ENCODE measurements around the gene HAND2.
A peak's percentile ranks its signal among the peaks of the same experiment; 100 is the strongest.

HAND2 gene

GRCh38 chr4:173529477-173530325, at the start of gene HAND2:
TSS of gene HAND2 (minus strand) at chr4:173530229. CDS start at chr4:173529289, 940 bp downstream.
- peak; percentile 17 for DNase-seq

DNA sequence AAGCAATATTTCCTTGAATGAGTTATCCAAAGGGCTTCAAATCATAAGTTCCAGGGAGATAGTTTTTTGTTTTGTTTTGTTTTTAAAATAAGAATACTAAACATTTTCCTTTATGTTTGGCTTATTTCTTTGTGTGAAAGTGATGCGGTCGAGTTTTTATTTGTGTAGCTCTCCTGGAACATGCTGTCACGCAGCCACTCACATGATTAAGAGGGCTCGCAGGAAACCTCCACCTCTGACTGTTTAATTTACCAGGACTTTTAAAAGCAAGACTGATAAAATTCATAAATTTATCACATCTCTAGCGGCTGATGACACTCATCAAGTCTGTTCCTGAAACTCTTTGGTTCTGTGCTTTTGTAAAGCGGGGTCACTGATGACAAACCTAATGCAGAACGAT, 48.9 kb upstream of the HAND2 start:
- no peak for DNase-seq

DNA sequence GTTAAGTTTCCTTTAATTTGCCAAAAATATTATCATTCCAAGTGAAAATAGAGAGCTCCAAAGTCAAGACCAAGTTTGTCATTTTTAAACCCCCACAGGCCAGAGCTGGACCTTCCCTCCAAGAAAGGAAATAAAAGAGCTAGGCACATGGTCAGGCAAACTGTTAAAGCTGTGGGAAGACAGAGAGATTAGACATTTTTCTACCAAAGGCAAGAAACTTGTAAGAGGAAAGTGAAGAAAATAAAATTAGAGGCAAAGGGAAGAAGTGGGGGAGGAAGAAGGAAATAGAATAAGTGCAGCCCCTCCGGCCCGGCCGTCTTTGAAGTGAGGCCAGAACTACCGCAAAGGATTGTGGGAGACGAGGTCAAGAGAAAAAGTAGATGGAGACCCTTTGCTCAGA, 47.9 kb upstream of the HAND2 start:
- no peak for DNase-seq

DNA sequence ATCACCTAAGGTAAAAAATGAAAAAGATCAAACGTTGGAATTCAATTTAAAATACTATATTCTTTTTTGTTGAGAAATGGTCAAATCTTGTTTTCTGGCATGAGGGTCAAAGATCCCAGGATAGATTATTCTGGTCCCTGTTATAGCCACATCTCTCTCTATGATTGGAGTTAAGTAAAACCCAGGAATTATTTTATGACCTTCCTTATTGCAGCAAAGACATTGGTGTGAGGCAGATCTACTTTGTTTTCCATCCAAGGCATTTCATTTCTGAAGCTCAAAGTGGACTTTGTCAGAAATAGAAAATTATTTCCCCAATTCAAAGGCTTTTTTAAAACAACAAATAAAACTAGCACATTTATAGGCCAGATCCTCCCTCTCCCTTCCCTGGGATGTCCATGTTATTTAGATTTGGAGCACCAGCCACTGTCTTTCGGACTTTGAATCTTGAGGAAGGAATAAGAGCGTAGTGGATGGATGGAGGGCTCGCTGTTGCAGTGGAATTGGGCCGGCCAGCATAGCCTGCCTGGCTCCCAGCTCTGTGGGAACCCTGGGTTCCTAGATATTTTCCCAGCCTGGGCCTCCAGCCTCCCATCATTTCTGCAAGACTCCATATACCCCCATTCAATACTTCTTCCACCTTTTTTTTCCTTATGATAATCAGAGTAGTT, 45.6 kb upstream of the HAND2 start:
- DNase-seq: no peak

DNA sequence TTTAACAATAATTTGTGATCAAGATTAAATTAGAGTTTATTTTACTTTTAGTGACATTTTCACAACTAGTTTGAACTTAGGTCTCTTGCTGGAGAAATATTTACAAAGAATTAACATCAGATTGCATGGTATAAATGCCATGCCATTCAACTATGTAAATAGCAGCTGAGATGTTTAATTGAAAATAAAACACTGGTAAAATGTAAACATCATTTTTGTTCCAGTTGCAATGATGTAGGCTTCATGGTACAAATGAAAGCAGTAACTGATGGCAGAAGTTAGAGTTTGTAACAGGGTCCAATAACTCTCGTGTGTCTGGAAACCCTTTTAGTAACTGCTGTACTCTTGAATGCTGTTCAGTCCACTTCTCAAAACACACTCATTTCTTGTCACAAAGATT, 43.7 kb upstream of the HAND2 start:
- no peak for DNase-seq

DNA sequence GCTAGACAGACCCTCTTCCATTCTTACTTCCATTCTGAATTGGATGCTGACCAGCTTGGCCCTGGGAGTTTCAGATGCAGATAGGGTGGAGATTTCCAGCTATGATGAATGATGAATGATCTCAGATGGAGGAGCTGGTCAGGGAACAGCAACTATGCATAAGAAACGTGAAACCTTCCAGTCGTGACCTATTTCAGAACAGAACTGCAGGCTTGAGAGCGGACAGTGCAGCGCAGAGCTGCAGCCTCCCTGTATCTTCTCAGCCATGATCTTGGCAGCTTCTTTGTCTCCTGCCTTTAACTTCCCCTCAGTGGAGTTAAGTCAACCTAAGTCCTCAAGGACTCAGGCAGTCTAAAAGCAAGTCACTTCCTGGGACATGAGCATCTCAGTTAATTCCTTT, 43.3 kb upstream of the HAND2 start:
- no peak for DNase-seq

DNA sequence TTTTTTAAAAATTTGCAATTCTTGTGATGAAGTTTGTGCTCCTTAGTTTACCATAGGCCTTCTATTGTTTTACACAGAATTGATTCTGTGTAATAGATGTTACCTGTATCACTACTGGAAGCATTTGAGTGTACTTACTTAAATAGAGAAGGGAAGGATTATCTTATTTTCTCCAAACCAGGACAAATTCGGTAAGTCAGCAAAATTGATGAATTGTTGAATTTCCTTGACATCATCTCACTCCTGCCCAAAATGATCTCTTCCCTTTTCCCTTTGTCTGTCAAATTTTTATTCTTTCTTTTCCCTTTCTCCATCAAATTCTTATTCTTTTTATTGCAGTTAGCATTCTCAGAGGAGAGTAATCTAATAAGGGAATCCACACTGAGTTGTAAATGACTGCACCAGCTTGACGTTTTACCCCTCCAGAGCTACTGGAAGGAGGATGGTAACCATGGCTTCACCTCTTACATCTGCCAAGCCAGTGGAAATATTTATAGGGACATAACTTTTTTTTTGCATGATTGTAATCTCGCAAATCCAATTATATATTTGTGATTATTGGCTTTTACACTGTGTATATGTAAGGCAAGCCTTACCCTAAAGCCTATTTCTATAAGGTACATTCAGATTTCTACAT, 42.6 kb upstream of the HAND2 start:
- no peak for DNase-seq

DNA sequence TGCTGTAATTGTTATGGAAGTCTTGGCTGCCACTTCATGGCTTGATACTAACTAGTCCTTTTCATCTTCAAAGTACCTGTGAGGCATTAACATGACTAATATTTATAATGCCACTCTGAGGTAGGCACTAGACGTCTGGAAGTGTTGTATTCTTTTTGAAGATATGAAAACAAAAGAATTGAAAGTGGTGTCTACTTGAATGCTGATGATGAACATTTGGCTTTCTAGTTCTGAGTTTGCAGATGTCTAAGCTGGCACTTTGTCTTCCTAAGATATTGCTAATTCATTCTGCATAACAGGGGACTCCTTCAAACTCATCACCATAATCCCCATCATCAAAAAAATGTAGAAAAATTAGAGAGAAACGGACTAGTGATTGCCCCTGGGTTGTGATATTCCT, 41.6 kb upstream of the HAND2 start:
- DNase-seq: no peak

DNA sequence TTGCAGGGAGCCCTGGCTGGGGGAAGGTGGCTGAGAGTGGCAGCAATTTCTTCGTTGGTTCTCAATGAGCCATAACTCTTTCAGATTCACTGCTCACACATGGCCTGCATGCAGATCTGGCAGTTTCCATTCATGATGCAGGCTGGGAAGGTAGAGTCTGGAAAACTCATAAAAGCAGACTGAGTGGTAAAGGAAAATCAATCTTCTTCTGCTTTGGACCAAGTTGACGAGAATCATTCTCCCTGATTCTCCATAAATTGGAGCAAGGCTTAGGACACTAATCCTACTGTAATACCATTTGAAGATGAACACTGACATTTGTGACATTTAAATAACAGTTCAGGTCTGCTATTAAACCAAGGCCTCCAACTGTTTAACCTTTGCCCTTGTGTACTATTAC, 35.3 kb upstream of the HAND2 start:
- DNase-seq: no peak

GRCh38 chr4:173564461-173564860, 34.4 kb upstream of the HAND2 start:
- no peak for DNase-seq

- DNase-seq: no peak
These were observed 30.9 kb upstream of the HAND2 start for GRCh38 chr4:173560896-173561295.

GRCh38 chr4:173556398-173557131, 26.5 kb upstream of the HAND2 start:
- DNase-seq: no peak

GRCh38 chr4:173547889-173548288, 17.9 kb upstream of the HAND2 start:
- peak; percentile 16 for DNase-seq

DNA sequence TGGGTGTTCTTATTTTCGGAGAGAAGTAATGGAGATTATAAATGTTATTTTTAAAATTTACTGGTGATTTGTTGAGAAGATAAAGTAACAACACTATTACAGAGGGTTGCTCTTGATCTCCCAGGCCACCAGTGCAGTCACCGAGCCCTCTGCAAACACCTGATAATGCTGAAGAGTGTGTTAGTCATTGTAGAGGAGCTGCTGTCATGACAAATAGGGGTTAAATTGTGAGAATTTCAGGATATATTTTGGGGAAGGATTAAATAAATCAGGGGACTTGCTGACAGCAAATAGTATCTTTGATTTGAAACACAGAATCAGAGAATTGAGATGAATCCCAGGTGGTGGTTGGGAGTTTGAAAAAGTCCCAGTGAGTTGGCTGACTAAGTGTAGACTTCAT, 16.7 kb upstream of the HAND2 start:
- DNase-seq: no peak

GRCh38 chr4:173545440-173545839, 15.4 kb upstream of the HAND2 start:
- no peak for DNase-seq

DNA sequence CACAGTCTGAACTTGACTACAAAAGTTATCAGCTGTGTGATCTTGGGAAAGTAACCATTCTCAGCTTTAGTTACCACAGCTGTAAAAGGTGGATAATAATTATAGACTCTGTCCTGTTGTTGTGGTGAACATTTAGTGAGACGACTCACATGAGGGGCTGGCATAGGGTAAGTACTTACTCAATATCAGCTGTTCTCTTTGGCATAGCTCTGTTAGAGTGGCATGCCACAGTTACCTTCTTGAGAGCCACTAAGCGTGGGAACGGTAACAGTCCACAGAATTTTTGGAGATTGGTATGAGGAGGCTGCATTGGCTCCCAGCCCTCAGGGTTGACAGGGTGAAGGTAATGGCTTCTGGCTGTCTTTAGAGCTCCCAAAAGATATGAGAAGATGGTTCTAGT, 13.2 kb upstream of the HAND2 start:
- no peak for DNase-seq

- no peak for DNase-seq
These were observed 10.0 kb upstream of the HAND2 start for GRCh38 chr4:173539986-173540385.

- peak; percentile 1 for DNase-seq
These were observed 8.9 kb upstream of the HAND2 start for GRCh38 chr4:173538909-173539445.

DNA sequence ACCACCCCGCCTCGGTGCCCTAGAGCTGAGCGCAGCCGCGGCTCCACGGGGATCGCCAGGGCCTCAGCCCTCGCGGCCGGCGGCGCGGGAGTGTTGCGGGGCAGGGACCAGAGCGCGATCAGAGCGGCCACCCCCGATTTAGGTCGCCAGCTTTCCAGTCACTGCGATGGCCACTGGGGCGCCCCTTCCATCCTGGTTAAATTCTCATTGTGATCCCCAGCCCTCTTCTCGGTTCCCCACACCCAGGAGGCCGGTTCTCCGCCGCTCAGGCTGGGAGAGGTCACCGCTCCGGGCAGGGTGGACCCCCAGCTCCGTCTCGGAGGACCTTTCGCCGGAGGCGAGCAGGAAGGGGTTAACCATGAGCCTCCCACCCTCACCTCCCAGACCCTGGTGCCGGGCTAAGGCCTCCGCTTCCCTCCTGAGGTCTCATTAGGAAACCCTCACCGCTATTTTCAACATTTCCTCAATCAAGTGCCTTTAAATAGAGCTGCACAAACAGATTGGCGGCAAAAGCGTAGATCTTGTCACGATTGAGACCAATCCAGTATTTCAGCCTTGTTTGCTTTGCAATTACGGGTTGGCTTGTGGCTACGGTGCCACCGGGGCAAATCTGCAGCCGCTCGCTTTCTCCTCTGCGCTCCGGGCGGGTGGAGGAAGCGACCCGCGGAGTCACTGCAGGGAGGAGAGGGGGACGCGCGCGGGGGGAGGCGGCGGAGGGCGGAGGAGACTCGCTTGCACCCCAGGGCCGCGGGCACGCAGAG, 8.3 kb upstream of the HAND2 start:
- DNase-seq: peak; percentile 71

GRCh38 chr4:173537613-173538147, 7.7 kb upstream of the HAND2 start:
- DNase-seq: peak; percentile 9

DNA sequence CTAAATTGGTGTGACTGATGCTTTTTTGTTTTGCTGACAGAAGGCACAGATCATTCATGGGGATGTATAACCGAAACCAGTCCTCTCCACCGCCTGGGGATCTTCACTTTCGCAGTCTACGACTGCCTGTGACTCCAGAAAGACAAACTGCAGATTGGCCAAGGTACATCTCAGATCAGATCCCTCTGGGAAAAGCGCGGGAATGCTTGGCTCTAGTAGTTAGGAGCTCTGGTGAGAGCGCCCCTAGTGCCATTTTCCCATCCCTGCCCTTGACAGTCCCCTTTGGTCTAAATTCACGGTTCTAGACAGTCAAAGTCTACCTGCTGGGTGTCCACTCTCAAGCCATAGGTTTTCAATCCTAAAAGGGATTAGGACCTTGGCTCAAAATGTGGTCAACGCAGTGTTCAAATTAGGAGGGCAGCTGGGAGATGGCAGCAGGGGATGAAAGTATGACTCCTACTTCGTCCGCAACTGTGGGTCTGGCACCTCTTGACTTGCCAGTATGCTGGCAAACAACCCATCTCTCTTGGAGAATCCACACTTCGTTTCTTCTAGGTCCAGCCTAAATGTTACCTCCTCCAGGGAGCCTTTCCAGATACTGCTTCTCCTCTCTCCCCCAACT, 6.9 kb upstream of the HAND2 start:
- DNase-seq: peak; percentile 18
